ENCODE data around the gene FRMD6.
"Not testable (repeated sequence)": the region's sequence is repeated elsewhere in the genome, so short reads cannot be mapped to it uniquely, and the experiment has no call there.

Gene FRMD6

GRCh38 chr14:51750542-51750941, 98.8 kb downstream of the FRMD6 start:
- DNase-seq (ENCODE audit: low read depth), result no peak
- Histone ChIP-seq H3K36me3 (ENCODE audit: control insufficient read depth, insufficient read depth, low read length, severe bottlenecking) (no peaks in the 10 kb centered on the region), H3K9me3 (ENCODE audit: control insufficient read depth, low read length) (no peaks in the 10 kb centered on the region), H3K4me1 (ENCODE audit: control insufficient read depth, insufficient read depth, low read length) (no peaks in the 10 kb centered on the region), H3K27me3 (replicated peaks; ENCODE audit: control insufficient read depth, insufficient read depth, low read length) (no peaks in the 10 kb centered on the region), H3K4me3 (ENCODE audit: low read length) (no peak overlapping the region), H3K9ac (ENCODE audit: low read length) (no peak overlapping the region)

GRCh38 chr14:51751611-51752345, 100.1 kb downstream of the FRMD6 start:
- not testable (repeated sequence) for H3K36me3 ChIP-seq (ENCODE audit: control insufficient read depth, insufficient read depth, low read length, severe bottlenecking)

GRCh38 chr14:51757756-51758155, 106.0 kb downstream of the FRMD6 start:
- not testable (repeated sequence) for H3K36me3 ChIP-seq (ENCODE audit: control insufficient read depth, insufficient read depth, low read length, severe bottlenecking); H3K4me1 ChIP-seq (ENCODE audit: control insufficient read depth, insufficient read depth, low read length); H3K9ac ChIP-seq (ENCODE audit: low read length); H3K9me3 ChIP-seq (ENCODE audit: control insufficient read depth, low read length); H3K27me3 ChIP-seq (replicated peaks; ENCODE audit: control insufficient read depth, insufficient read depth, low read length); H3K4me3 ChIP-seq (ENCODE audit: low read length); DNase-seq (ENCODE audit: low read depth)

More at GRCh38 chr14:51751611-51752345, 100.1 kb downstream of the FRMD6 start:
- H3K4me1 ChIP-seq (ENCODE audit: control insufficient read depth, insufficient read depth, low read length); H3K4me3 ChIP-seq (ENCODE audit: low read length); H3K9me3 ChIP-seq (ENCODE audit: control insufficient read depth, low read length); DNase-seq (ENCODE audit: low read depth); H3K27me3 ChIP-seq (replicated peaks; ENCODE audit: control insufficient read depth, insufficient read depth, low read length); H3K9ac ChIP-seq (ENCODE audit: low read length): not testable (repeated sequence)

GRCh38 chr14:51759950-51760349, 108.2 kb downstream of the FRMD6 start:
- no peak overlapping the region for H3K9ac ChIP-seq (ENCODE audit: low read length)
- H3K9me3 ChIP-seq (ENCODE audit: control insufficient read depth, low read length), result no peaks in the 10 kb centered on the region
- no peaks in the 10 kb centered on the region for H3K27me3 ChIP-seq (replicated peaks; ENCODE audit: control insufficient read depth, insufficient read depth, low read length)
- no peaks in the 10 kb centered on the region for H3K4me1 ChIP-seq (ENCODE audit: control insufficient read depth, insufficient read depth, low read length)
- DNase-seq (ENCODE audit: low read depth), result no peak
- no peak overlapping the region for H3K4me3 ChIP-seq (ENCODE audit: low read length)
- no peaks in the 10 kb centered on the region for H3K36me3 ChIP-seq (ENCODE audit: control insufficient read depth, insufficient read depth, low read length, severe bottlenecking)

- not testable (repeated sequence) for H3K9ac ChIP-seq (ENCODE audit: low read length); H3K36me3 ChIP-seq (ENCODE audit: control insufficient read depth, insufficient read depth, low read length, severe bottlenecking); H3K4me3 ChIP-seq (ENCODE audit: low read length); H3K4me1 ChIP-seq (ENCODE audit: control insufficient read depth, insufficient read depth, low read length); DNase-seq (ENCODE audit: low read depth); H3K9me3 ChIP-seq (ENCODE audit: control insufficient read depth, low read length); H3K27me3 ChIP-seq (replicated peaks; ENCODE audit: control insufficient read depth, insufficient read depth, low read length)
These were observed 114.0 kb downstream of the FRMD6 start for GRCh38 chr14:51765726-51766125.

GRCh38 chr14:51766586-51766985, 114.9 kb downstream of the FRMD6 start:
- not testable (repeated sequence) for DNase-seq (ENCODE audit: low read depth); H3K9me3 ChIP-seq (ENCODE audit: control insufficient read depth, low read length); H3K9ac ChIP-seq (ENCODE audit: low read length); H3K4me1 ChIP-seq (ENCODE audit: control insufficient read depth, insufficient read depth, low read length); H3K4me3 ChIP-seq (ENCODE audit: low read length); H3K36me3 ChIP-seq (ENCODE audit: control insufficient read depth, insufficient read depth, low read length, severe bottlenecking); H3K27me3 ChIP-seq (replicated peaks; ENCODE audit: control insufficient read depth, insufficient read depth, low read length)

- H3K4me1 ChIP-seq (ENCODE audit: control insufficient read depth, insufficient read depth, low read length); H3K9me3 ChIP-seq (ENCODE audit: control insufficient read depth, low read length); H3K27me3 ChIP-seq (replicated peaks; ENCODE audit: control insufficient read depth, insufficient read depth, low read length); DNase-seq (ENCODE audit: low read depth); H3K4me3 ChIP-seq (ENCODE audit: low read length); H3K36me3 ChIP-seq (ENCODE audit: control insufficient read depth, insufficient read depth, low read length, severe bottlenecking); H3K9ac ChIP-seq (ENCODE audit: low read length): not testable (repeated sequence)
These were observed 117.6 kb downstream of the FRMD6 start for GRCh38 chr14:51769261-51769660.

GRCh38 chr14:51774209-51774608, 122.5 kb downstream of the FRMD6 start:
- no peaks in the 10 kb centered on the region for H3K36me3 ChIP-seq (ENCODE audit: control insufficient read depth, insufficient read depth, low read length, severe bottlenecking)
- H3K4me3 ChIP-seq (ENCODE audit: low read length), result no peak overlapping the region
- H3K9ac ChIP-seq (ENCODE audit: low read length), result no peak overlapping the region
- no peaks in the 10 kb centered on the region for H3K27me3 ChIP-seq (replicated peaks; ENCODE audit: control insufficient read depth, insufficient read depth, low read length)
- no peaks in the 10 kb centered on the region for H3K4me1 ChIP-seq (ENCODE audit: control insufficient read depth, insufficient read depth, low read length)
- no peak for DNase-seq (ENCODE audit: low read depth)
- no peaks in the 10 kb centered on the region for H3K9me3 ChIP-seq (ENCODE audit: control insufficient read depth, low read length)

- Histone ChIP-seq H3K9me3 (ENCODE audit: control insufficient read depth, low read length) (no peaks in the 10 kb centered on the region), H3K4me1 (ENCODE audit: control insufficient read depth, insufficient read depth, low read length) (peaks cover 3% of the 10 kb centered on the region), H3K36me3 (ENCODE audit: control insufficient read depth, insufficient read depth, low read length, severe bottlenecking) (no peaks in the 10 kb centered on the region), H3K27me3 (replicated peaks; ENCODE audit: control insufficient read depth, insufficient read depth, low read length) (no peaks in the 10 kb centered on the region), H3K4me3 (ENCODE audit: low read length) (peak overlapping the region; percentile 77), H3K9ac (ENCODE audit: low read length) (peak overlapping the region; percentile 65)
- peak; percentile 82 for DNase-seq (ENCODE audit: low read depth)
These were observed 124.6 kb downstream of the FRMD6 start for GRCh38 chr14:51776102-51776894.

GRCh38 chr14:51780006-51780692, 128.4 kb downstream of the FRMD6 start:
- Histone ChIP-seq H3K9ac (ENCODE audit: low read length) (no peak overlapping the region), H3K27me3 (replicated peaks; ENCODE audit: control insufficient read depth, insufficient read depth, low read length) (no peaks in the 10 kb centered on the region), H3K9me3 (ENCODE audit: control insufficient read depth, low read length) (peaks cover 1% of the 10 kb centered on the region), H3K4me1 (ENCODE audit: control insufficient read depth, insufficient read depth, low read length) (peaks cover 14% of the 10 kb centered on the region), H3K36me3 (ENCODE audit: control insufficient read depth, insufficient read depth, low read length, severe bottlenecking) (no peaks in the 10 kb centered on the region), H3K4me3 (ENCODE audit: low read length) (peak overlapping the region; percentile 19)
- peak; percentile 91 for DNase-seq (ENCODE audit: low read depth)

All from adipocyte (in vitro differentiated cells).